ENCODE measurements around the gene NAALADL2.

DNA sequence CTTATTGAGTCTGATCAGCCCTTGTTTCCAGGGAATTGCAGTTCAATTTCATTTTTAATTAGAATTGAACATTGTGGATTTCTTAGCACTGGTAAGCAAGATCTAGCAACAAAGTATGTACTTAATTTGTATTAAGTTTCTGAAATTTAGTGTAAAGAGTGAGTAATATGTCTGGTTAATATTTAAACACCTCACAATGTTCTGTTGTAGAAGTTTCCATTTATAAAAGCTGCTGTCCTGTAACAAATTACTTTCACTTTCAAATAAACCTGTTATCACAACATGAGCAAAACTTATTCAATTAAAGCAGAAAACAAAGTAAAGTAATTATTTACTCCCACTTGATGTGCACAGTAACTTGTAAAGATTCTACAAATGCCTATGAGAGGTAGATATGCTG, 448.5 kb downstream of the NAALADL2 start:
- TF ChIP-seq SRF (IDR thresholded peaks at IDR 0.05; ENCODE audit: low read depth, low read length) = no peak
- TF ChIP-seq CBFB (CRISPR knock-in tag; IDR thresholded peaks at IDR 0.05) = no peak
- TF ChIP-seq ZNF609 (CRISPR knock-in tag; IDR thresholded peaks at IDR 0.05; ENCODE audit: borderline replicate concordance) = no peak
- TF ChIP-seq POLR2AphosphoS5 (IDR thresholded peaks at IDR 0.05; ENCODE audit: low read depth, low read length) = no peak
- TF ChIP-seq CENPT (CRISPR knock-in tag; IDR thresholded peaks at IDR 0.05; ENCODE audit: low read depth) = no peak
- no peak for TF ChIP-seq DPF2 (CRISPR knock-in tag; IDR thresholded peaks at IDR 0.05; ENCODE audit: borderline replicate concordance, low read depth)
